Calu3 (cell line): Measurements from ENCODE around the gene GMPS. TPM values are rescaled to one million over a fixed set of nuclear protein-coding genes. Genes with fewer than 3 reads are reported as not detected.
"Not testable (repeated sequence)": the region's sequence is repeated elsewhere in the genome, so short reads cannot be mapped to it uniquely, and the experiment has no call there.

Experiments used
- BruUV-seq: library from RNA; stranded (reverse); fragments of 400-500 nt; replicated peaks from 2 replicates; lab custom pipeline; 2021; lab: Mats Ljungman, UMichigan
- CTCF ChIA-PET: fragments of 300-600 bp; sonication (Branson Sonifier 250); formaldehyde crosslinking; loops from one replicate; lab custom pipeline; 2022; ENCODE audit warnings: antibody characterized with exemption; lab: Charles Lee
- DNase-seq: peaks from one replicate; pipeline ENCODE4 v3.0.0; 2022
- H3K27ac Mint-ChIP-seq: one replicate; pipeline ENCODE4 v1.8.0; 2022; ENCODE audit warnings: mixed read lengths; ENCODE audit not compliant: unreplicated experiment
- H3K27me3 Mint-ChIP-seq: one replicate; pipeline ENCODE4 v1.8.0; 2022; ENCODE audit warnings: mixed read lengths; ENCODE audit not compliant: unreplicated experiment
- H3K36me3 Mint-ChIP-seq: one replicate; pipeline ENCODE4 v1.8.0; 2022; ENCODE audit warnings: mild to moderate bottlenecking, moderate library complexity, mixed read lengths; ENCODE audit not compliant: insufficient read depth, unreplicated experiment
- H3K4me1 Mint-ChIP-seq: one replicate; pipeline ENCODE4 v1.8.0; 2022; ENCODE audit warnings: mild to moderate bottlenecking, low read depth, mixed read lengths; ENCODE audit not compliant: unreplicated experiment
- H3K4me3 Mint-ChIP-seq: one replicate; pipeline ENCODE4 v1.8.0; 2022; ENCODE audit warnings: mild to moderate bottlenecking, low read depth, moderate library complexity, mixed read lengths; ENCODE audit not compliant: unreplicated experiment
- H3K9me3 Mint-ChIP-seq: one replicate; pipeline ENCODE4 v1.8.0; 2022; ENCODE audit warnings: low read depth, mixed read lengths; ENCODE audit not compliant: unreplicated experiment
- CTCF ChIP-seq: fragments of 200-600 bp; IDR thresholded peaks from one replicate; pipeline ENCODE4 v1.8.0; 2022; ENCODE audit warnings: antibody characterized with exemption; ENCODE audit not compliant: unreplicated experiment
- intact Hi-C: fragments of 100-400 bp; cut with micrococcal nuclease; formaldehyde crosslinking; loops from one replicate; pipeline ENCODE4 v1.10.0; 2022; ENCODE audit not compliant: unreplicated experiment
- total RNA-seq: library from RNA; stranded (reverse); gene quantifications from 2 replicates; pipeline ENCODE4 v1.2.3, GENCODE V29; 2022

The GMPS gene
- total RNA-seq, 1 experiment from 2014 or later: 194 TPM

GRCh38 chr3:155853214-155854140 is 17.0 kb upstream of the GMPS start:
- BruUV-seq: no TSS peak
- CTCF ChIA-PET: interaction anchor here (0.7 to 3.5 kb wide), 6 partner anchors 12 to 116 kb away, joined by 3 to 23 read pairs (median 4); partner anchors contain the start of genes C3orf33 and GMPS
- peaks cover 16% of the 10 kb centered on the region for H3K4me1 Mint-ChIP-seq
- intact Hi-C loops: loop anchor here (1.0 to 10.0 kb wide), 4 partner anchors 16 to 469 kb away; no protein-coding TSS in a partner anchor
- H3K27me3 Mint-ChIP-seq: no peaks in the 10 kb centered on the region
- TF ChIP-seq CTCF: no peak
- peak overlapping the region; percentile 99 for H3K27ac Mint-ChIP-seq
- H3K4me3 Mint-ChIP-seq: peak overlapping the region; percentile 99
- H3K9me3 Mint-ChIP-seq: no peaks in the 10 kb centered on the region
- peaks cover 55% of the 10 kb centered on the region for H3K36me3 Mint-ChIP-seq
- DNase-seq: peak; percentile 45

- peak; percentile 100 for DNase-seq
- Mint-ChIP-seq H3K4me1 (peaks cover 16% of the 10 kb centered on the region), H3K4me3 (peak within 1 kb of the TSS; percentile 99), H3K27me3 (no peaks in the 10 kb centered on the region), H3K36me3 (peaks cover 55% of the 10 kb centered on the region), H3K27ac (peak within 1 kb of the TSS; percentile 99), H3K9me3 (no peaks in the 10 kb centered on the region)
- intact Hi-C loops: loop anchor here (1.0 to 10.0 kb wide), 3 partner anchors 15 to 470 kb away; no protein-coding TSS in a partner anchor
- BruUV-seq: no TSS peak
- CTCF ChIA-PET: interaction anchor here (0.8 to 3.5 kb wide), 5 partner anchors 12 to 116 kb away, joined by 3 to 23 read pairs (median 5); partner anchors contain the start of genes C3orf33 and GMPS
- no peak for TF ChIP-seq CTCF
Measured at GRCh38 chr3:155854141-155854940, 16.1 kb upstream of the GMPS start, which contains the start of gene SLC33A1. SLC33A1 (minus strand) TSS chr3:155854427; CDS start chr3:155853997, 430 bp downstream.

GRCh38 chr3:155859859-155860258 is 10.6 kb upstream of the GMPS start:
- H3K36me3 Mint-ChIP-seq: peaks cover 18% of the 10 kb centered on the region
- no peaks in the 10 kb centered on the region for H3K27me3 Mint-ChIP-seq
- CTCF ChIA-PET: no interaction called here
- intact Hi-C loops: loop anchor here (1.0 to 10.0 kb wide), 2 partner anchors 475 to 507 kb away; no protein-coding TSS in a partner anchor
- peak; percentile 14 for TF ChIP-seq CTCF
- peak overlapping the region; percentile 23 for H3K27ac Mint-ChIP-seq
- BruUV-seq: no TSS peak
- peaks cover 3% of the 10 kb centered on the region for H3K9me3 Mint-ChIP-seq
- H3K4me3 Mint-ChIP-seq: no peak overlapping the region
- H3K4me1 Mint-ChIP-seq: peaks cover 3% of the 10 kb centered on the region
- DNase-seq: no peak

GRCh38 chr3:155860424-155860823 is 10.0 kb upstream of the GMPS start:
- BruUV-seq, H3K9me3 Mint-ChIP-seq, CTCF ChIA-PET, H3K27me3 Mint-ChIP-seq, DNase-seq, H3K4me1 Mint-ChIP-seq, H3K4me3 Mint-ChIP-seq: not testable (repeated sequence)
- Mint-ChIP-seq H3K36me3 (peaks cover 13% of the 10 kb centered on the region), H3K27ac (peak overlapping the region; percentile 23)
- intact Hi-C loops: loop anchor here (1.0 kb wide), 1 partner anchor 507 kb away; no protein-coding TSS in a partner anchor
